ENCODE measurements around the gene DEDD.

DEDD gene

GRCh38 chr1:161089938-161090337, 42.5 kb downstream of the DEDD start:
- no peak overlapping the region for H3K4me3 ChIP-seq (replicated peaks; ENCODE audit: low read depth, low read length)
- no peak for DNase-seq (ENCODE audit: extremely low read depth, insufficient read length)
- H3K36me3 ChIP-seq (ENCODE audit: control insufficient read depth, insufficient read depth, low read length): no peaks in the 10 kb centered on the region
- no peak for TF ChIP-seq CTCF (IDR thresholded peaks at IDR 0.05; ENCODE audit: insufficient read depth, low read length, poor library complexity, severe bottlenecking)
- H3K27me3 ChIP-seq (replicated peaks; ENCODE audit: control insufficient read depth, insufficient read depth, low read length): no peaks in the 10 kb centered on the region

- H3K4me3 ChIP-seq (replicated peaks; ENCODE audit: low read depth, low read length): no peak within 1 kb of the TSS
- H3K36me3 ChIP-seq (ENCODE audit: control insufficient read depth, insufficient read depth, low read length): no peaks in the 10 kb centered on the region
- TF ChIP-seq CTCF (IDR thresholded peaks at IDR 0.05; ENCODE audit: insufficient read depth, low read length, poor library complexity, severe bottlenecking): no peak
- no peak for DNase-seq (ENCODE audit: extremely low read depth, insufficient read length)
- H3K27me3 ChIP-seq (replicated peaks; ENCODE audit: control insufficient read depth, insufficient read depth, low read length): no peaks in the 10 kb centered on the region
Measured at GRCh38 chr1:161089251-161089924, 43.1 kb downstream of the DEDD start, which contains the start of gene NECTIN4. Gene NECTIN4, minus strand, starts transcription at chr1:161089558. Its CDS starts 262 bp downstream, at chr1:161089296.

GRCh38 chr1:161088587-161089110, 43.8 kb downstream of the DEDD start:
- no peak for TF ChIP-seq CTCF (IDR thresholded peaks at IDR 0.05; ENCODE audit: insufficient read depth, low read length, poor library complexity, severe bottlenecking)
- DNase-seq (ENCODE audit: extremely low read depth, insufficient read length): no peak
- no peak overlapping the region for H3K4me3 ChIP-seq (replicated peaks; ENCODE audit: low read depth, low read length)

GRCh38 chr1:161086457-161086856, 46.0 kb downstream of the DEDD start:
- H3K4me3 ChIP-seq (replicated peaks; ENCODE audit: low read depth, low read length): no peak overlapping the region
- no peak for DNase-seq (ENCODE audit: extremely low read depth, insufficient read length)
- no peaks in the 10 kb centered on the region for H3K36me3 ChIP-seq (ENCODE audit: control insufficient read depth, insufficient read depth, low read length)
- TF ChIP-seq CTCF (IDR thresholded peaks at IDR 0.05; ENCODE audit: insufficient read depth, low read length, poor library complexity, severe bottlenecking): no peak
- H3K27me3 ChIP-seq (replicated peaks; ENCODE audit: control insufficient read depth, insufficient read depth, low read length): no peaks in the 10 kb centered on the region

More at GRCh38 chr1:161088587-161089110, 43.8 kb downstream of the DEDD start:
- Histone ChIP-seq H3K27me3 (replicated peaks; ENCODE audit: control insufficient read depth, insufficient read depth, low read length) (no peaks in the 10 kb centered on the region), H3K36me3 (ENCODE audit: control insufficient read depth, insufficient read depth, low read length) (no peaks in the 10 kb centered on the region)

- DNase-seq (ENCODE audit: extremely low read depth, insufficient read length): no peak
- no peaks in the 10 kb centered on the region for H3K27me3 ChIP-seq (replicated peaks; ENCODE audit: control insufficient read depth, insufficient read depth, low read length)
- H3K4me3 ChIP-seq (replicated peaks; ENCODE audit: low read depth, low read length): no peak overlapping the region
Measured at GRCh38 chr1:161085165-161085564, 47.3 kb downstream of the DEDD start.

More at GRCh38 chr1:161085165-161085564, 47.3 kb downstream of the DEDD start:
- H3K36me3 ChIP-seq (ENCODE audit: control insufficient read depth, insufficient read depth, low read length): no peaks in the 10 kb centered on the region
- no peak for TF ChIP-seq CTCF (IDR thresholded peaks at IDR 0.05; ENCODE audit: insufficient read depth, low read length, poor library complexity, severe bottlenecking)

Data from GM06990 (cell line).